GM04504 (cell line): Measurements from ENCODE around the gene PRR7.

Experiments used
- DNase-seq: peaks from one replicate; pipeline ENCODE4 v3.0.0-alpha.2; 2012; ENCODE audit warnings: low read depth

The PRR7 gene

DNA sequence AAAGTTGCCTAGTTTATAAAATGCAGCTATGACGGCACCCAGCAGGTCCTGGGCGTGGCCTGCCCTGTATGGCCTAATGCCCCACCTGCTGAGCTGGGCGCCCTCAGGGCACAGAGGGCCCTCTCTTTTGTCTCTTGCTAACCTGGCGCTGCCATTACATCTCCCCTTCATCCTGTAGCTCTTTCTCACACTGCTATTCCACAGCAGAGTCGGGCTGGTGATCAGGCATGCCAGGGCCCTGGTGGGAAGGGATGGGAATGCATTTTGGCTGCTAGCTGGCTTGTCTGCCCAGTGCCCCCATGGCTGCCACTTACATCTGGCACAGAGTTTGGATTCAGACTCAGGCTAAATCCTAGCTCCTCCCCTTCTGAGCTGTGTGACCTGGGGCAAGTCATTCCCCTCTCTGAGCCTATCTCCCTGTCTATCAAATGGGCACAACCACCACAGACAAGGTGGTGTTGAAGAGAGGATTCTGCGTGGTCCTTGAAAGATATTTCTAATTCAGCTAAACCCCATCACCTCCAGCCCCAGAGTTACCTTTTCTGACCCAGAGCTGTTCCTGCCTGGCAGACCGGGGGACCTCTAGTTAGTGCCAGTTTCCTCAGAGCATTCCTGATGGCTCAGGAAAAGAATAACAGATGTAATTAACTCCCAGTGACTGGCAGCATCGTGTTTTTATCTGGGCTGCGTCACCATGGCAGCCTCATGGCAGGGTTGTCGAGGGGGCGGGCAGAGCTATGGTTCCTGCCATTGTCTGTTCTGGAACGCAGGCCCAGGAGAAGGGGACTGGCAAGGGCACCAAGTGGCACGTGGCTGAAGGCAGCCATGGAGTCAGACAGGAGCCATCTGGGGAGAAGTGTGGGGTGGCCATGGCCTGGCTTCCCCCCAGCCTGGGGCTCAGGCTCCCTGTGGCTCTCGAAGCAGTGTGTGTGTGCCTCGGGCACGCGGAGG lies 6.3 kb downstream of the PRR7 start:
- DNase-seq, result no peak

DNA sequence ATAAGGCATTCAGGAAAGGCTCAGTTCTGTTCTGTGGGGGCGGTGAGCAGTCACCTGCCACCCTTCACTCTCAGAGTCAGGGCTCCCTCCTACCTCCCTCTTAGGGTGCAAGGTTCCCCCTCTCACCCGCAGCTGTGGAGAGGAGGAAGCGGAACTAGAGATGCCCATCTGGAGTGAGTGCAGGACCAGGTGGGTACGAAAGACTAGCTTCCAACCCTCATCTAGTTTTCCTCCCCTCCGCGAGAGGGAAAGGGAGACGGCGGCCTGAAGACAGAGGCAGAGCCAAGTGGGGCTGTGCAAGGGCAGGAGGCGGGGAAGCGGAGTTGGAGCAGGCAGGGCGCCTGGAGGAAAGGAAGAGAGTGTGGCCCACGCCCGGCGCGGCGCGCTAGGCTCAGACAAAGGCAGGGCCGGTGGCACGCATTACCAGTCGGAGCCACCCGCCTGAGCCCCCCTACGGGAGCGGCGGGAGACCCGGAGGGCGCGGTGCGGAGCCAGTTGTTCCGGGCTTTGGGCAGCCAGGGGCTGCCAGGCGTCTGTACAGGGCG lies 7.3 kb downstream of the PRR7 start:
- no peak for DNase-seq

DNA sequence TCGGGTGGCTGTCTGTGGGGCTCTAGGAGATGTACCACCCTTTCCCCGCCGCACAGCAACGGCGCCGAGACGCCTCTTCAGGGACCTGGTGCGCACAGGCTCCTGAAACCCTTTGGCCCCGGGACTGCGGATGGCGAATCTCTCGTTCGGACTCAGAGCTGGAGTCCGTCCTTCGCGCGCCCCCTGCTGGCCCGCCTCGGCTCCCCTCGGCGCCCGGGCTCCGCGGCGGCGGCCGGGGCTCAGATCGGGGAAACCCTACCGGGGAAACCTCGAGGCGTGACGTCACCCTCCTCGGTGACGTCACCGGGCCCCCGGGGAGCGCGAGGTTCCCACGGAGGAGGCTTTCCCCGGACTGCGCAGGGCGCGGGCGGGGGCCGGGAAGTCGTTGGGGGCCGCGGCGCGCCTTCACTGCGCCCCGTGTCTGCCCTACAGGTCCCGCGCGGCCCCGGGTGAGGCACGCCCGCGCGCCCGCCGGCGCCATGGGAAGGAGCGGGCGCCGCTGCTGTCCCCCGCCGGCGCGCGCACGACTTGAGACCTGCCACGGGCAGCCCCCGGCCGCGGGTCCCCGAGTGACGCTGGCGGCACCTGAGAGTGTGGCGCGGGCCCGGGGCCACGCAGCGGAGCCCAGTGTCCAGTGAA lies 7.9 kb downstream of the PRR7 start:
- peak; percentile 75 for DNase-seq

DNA sequence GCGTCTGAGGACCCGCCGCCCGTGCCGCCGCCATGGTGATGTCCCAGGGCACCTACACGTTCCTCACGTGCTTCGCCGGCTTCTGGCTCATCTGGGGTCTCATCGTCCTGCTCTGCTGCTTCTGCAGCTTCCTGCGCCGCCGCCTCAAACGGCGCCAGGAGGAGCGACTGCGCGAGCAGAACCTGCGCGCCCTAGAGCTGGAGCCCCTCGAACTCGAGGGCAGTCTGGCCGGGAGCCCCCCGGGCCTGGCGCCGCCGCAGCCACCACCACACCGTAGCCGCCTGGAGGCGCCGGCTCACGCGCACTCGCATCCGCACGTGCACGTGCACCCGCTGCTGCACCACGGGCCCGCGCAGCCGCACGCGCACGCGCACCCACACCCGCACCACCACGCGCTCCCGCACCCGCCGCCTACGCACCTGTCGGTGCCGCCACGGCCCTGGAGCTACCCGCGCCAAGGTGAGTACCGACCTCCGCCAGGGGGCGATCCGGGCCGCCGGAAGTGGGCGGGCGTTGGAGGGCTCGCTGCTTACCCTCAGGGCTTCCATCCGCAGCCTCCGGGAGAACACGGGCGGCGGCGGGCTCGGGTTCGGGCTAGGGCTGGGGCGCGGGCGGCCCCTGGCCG lies 8.5 kb downstream of the PRR7 start:
- no peak for DNase-seq

DNA sequence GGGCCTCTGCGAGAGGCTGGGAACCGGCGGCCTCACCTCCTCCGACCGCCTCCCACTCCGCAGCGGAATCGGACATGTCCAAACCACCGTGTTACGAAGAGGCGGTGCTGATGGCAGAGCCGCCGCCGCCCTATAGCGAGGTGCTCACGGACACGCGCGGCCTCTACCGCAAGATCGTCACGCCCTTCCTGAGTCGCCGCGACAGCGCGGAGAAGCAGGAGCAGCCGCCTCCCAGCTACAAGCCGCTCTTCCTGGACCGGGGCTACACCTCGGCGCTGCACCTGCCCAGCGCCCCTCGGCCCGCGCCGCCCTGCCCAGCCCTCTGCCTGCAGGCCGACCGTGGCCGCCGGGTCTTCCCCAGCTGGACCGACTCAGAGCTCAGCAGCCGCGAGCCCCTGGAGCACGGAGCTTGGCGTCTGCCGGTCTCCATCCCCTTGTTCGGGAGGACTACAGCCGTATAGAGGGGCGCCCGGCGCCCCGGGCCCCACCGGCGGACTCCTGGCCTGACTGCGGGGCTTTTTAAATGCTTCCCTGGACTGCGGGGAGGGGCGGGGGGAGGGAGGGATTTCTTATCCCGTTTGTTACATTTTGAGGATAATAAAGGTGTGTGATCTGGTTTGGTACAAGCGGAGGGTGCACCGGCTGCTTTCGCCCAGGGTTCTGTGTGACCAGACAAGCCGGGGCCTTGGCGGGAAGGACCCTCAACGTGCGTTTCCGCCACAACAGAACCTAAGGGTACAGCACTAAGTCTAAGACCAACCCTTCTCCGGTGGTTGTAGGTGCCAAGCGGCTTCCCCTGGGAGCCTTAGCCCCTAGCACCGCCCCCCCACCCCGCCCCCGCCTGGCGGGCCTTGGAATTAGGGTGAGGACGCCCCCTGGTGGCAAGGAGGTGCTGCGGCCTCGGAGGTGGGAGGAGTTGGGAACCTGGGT lies 9.3 kb downstream of the PRR7 start:
- peak; percentile 71 for DNase-seq

DNA sequence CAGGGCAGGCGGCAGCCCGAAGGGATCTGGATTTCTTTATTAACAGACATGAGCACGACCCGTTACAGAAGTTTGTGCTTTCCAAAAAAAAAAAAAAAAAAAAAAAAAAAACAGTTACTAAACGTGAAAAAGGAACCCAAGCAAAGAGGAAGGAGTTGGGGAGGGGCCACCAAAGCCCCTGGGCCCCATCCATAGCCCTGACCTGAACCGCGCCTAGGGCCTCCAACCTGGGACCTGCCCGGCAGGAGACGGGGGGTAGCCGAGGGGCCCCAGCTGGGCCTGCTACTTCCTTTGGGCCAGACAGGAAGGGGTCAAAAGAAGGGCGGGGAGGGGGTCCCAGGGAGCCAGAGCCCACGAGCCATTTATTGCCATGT lies 10.0 kb downstream of the PRR7 start:
- no peak for DNase-seq

DNA sequence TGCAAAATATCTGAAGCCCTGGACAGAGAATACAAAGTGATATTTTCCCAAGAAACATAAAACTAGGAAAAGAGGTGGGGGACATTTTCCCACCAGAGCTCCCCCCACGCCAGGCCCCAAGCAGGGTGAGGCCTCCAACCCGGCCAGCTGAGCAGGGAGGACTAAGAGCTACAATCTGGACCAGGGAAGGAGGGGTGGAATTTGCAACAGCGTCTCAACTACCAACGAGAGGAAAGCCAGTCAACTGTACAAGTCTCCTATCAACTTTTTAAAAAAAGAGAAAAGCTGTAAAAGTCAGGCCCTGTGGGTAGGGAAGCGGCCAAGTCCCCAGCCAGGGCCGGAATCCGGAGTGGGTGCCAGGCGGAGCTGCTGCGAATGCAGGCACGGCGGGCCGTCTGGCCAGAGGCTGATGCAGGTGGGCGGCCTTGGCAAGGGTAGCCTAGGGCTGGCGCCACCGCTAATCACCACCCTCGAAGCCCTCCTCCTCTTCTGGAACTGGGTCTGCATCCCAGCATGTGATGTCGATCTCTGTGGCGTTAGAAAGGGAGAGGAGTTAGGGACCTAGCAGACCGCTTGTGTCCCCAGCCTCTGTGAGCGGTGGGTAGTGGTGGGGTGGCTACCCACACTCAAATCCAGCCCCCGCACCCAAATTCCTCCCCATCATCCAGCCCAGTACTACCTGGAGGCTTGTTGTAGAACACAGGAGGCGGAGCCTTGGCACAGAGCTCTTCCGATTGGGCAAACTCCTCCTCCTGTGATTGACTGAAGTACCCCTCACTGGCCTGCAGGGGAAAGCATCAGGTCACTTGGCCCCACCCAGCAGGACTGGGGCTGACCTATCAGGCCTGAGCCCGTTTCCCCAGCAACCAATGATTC lies 10.6 kb downstream of the PRR7 start:
- DNase-seq, result peak; percentile 93

DNA sequence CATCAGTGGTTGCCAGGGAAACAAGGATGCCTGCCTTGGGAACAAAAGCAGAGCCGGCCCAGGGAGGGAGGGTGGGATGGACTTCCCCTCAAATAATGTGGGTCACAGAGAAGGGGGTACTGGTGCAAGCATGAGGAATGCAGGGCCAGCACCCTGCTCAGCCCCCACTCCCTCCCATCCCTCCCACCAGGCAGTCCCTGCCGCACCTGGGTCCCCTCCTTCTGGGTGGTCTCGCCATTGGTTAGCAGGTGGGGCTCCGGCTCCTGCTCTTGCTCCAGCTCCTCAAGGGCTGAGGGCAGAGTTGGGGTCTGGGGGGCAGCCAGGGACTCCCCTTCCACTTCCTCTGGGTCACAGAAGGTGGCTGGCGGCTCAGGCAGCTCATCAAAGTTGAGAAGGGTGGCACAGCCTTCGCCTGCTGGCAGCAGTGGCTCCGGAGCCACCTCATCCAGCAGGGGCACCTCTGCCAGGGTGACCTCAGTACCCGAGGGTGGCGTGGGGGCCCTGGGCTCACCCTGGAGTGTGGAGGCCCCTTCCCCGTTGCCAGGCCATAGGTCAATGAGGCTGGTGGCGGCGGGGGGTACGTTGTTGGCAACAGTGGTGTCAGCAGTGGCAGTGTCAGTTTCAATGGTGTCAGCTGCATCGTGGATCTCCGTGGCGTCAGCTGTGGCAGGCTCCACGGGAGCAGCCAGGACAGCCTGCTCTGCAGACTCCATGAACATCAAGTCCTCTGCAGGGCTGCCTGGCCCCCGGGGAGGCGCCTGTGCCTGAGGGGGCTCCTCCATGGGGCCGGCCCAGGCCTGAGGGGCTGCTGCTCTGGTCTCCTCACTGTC lies 11.5 kb downstream of the PRR7 start:
- DNase-seq, result no peak

DNA sequence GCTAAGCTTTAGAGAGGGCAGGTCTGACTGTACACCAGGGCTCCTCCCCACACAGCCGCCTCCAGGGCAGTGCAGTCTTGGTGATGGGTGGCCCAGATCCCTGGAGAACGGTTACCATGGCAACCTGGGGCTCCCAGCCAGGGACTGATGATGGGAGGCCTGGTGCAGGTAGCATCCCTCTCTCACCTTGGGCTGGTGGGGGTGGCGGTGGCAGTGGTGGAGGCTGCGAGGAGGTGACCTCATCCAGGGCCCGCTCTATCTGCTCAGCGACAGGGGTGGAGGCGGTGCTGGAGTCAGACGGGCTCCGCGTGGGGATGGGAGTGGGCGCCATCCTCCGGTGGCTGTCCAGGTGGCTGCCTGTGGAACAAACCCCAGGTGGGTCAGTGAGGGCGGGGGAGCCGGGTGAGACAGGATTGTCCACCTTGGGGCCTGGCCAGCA lies 12.3 kb downstream of the PRR7 start:
- DNase-seq, result no peak

DNA sequence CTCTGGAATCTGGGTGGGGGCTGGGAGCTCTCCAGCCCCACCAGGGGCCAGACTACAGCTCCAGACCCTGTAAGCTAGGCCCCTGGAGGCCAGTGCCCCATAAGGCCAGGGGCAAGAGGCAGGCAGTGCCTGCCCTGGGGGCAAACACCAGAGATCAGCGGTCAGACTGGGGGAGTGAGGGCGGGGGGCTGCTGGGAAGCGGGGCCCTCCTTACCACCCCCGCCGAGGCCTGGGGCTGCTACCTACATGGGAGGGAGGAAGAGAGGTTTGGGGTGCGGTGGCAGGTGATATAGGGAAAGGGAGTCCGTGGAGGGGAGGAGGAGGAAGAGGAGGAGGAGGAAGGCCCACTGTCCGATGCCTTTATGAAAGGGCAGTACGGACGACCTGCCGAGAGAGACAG lies 12.7 kb downstream of the PRR7 start:
- DNase-seq, result no peak

DNA sequence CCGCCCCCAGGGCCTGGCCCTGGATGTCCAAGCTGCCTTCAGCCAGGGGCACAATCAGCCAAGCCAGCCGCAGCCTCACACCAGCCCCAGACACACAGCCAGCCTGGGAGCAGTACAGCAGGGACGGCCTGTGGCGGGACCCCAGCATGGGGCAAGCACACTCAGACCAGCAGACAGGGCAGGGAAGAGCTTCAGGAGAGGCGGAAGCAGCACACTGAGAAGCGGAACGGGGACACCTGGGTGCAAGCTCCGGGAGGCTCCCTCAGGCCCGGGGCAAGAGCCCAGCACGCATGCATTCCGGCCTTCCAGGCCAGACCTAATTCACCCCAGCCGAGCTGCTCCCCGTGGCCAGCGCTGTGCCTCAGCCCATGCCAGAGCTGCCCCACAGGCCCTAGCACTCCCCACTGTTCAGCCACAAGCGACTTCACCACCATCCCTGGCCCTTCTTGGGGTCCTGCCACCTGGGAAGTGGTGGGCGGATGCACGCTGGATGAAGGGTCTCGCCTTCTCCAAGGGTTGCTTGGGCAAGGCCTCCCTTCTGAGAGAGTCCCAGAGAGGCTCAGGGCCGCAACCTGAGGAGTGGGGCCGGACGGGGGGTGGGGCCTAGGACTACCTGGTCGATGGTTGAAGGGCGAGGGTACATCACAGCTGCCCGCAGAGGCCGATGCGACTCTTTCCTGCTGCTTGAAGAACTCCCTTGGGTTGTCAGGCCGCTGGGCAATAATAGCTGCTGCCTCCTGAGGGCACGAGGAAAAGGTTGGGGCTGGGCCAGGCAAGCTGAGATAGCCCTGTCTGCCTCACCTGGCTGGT lies 13.4 kb downstream of the PRR7 start:
- DNase-seq, result no peak

DNA sequence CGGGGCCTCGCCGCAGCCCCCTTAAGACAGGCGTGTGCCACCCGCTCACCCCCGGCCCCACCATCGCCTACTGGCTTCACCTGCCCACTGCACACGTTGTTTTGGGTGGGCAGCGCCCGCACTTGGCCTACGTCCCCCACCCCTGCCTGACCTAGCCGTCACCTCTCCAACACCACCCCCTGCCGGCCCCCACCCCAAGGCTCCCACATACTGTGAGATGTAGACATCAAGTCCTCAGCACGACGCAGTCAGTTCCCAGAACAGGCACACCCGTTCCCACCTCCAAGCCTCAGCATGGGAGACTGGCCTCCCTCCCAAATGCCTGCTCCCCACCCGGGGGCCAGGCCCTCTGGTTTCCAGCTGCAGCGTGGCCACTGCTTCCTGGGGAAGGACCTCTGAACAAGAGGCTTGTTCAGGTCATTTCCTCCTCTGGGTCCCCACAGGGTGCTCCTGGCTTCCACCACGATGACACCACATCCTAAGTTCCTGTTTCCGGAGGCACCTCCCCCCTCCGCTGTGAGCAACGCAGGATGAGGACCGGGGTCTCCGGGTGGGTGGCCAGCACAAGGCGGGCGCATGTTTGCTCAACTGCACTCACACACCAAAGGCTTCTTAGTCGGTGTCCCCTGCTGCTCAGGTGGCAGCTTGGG lies 15.5 kb downstream of the PRR7 start:
- DNase-seq, result no peak

DNA sequence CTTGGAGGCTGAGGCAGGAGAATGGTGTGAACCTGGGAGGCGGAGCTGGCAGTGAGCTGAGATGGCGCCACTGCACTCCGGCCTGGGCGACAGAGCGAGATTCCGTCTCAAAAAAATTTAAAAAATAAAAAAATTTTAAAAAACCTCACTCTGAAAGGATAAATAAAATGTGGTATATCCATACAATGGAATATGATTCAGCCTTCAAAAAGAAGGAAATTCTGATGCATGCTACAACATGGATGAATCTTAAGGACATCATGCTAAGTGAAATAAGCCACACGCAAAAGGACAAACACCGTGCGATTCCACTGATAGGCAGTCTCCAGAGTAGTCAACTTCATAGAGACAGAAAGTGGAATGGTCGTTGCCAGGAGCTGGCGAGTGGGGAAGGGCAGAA lies 18.4 kb downstream of the PRR7 start:
- DNase-seq, result no peak

DNA sequence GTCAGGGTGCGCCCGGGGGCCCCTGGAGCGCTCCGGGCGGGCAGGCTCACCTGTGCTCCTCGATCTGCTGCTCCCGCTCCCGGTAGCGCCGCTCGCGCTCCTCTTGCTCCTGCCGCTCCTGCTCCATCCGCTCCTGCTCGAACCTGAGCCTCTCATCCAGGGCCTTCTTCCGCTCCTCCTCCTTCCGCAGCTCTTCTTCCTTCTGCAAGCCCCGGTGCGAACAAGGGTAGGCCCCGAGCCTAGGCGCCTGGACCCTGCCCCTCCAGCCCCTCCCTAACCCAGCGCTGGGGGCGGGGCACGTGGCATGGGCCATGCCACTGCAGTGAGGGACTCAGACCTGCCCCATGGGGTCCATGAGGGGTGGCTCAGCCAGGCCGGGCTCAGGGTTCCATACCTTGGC lies 20.2 kb downstream of the PRR7 start:
- no peak for DNase-seq

DNA sequence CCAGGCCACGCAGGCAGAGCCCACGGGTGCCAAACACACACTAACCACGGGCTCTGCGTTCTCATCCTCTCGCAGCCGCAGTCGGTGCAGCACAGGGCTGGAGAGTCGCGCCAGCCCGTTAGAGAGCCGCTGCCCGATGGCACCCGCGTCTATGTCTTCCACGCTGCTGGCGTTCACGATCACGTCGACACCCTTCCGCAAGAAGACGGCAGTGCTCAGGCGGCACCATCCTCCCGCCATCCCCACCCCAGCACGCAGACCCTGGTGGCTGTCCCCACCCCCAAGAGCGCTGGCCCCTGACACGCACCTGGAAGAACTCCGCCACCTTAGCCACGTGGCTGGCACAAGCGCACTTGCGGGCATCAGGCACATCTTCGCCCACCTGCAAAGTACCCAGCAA lies 20.8 kb downstream of the PRR7 start:
- no peak for DNase-seq

DNA sequence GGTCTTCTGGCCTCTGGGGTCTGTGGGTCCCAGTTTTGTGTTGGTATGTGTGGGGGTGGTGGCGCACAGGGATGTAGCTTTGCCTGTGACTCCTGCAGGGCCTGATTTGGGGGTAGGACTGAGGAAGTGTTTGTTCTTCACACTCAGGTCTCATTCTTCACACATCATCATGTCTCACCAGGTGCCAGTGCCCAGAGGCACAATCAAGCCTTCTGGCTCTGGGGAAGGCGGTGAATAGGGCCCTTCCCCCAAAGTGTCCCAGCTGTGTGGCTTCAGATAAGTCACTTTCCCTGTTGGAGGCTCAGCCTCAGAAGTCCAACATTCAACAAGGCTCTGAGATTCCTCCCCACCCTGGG lies 21.7 kb downstream of the PRR7 start:
- no peak for DNase-seq

DNA sequence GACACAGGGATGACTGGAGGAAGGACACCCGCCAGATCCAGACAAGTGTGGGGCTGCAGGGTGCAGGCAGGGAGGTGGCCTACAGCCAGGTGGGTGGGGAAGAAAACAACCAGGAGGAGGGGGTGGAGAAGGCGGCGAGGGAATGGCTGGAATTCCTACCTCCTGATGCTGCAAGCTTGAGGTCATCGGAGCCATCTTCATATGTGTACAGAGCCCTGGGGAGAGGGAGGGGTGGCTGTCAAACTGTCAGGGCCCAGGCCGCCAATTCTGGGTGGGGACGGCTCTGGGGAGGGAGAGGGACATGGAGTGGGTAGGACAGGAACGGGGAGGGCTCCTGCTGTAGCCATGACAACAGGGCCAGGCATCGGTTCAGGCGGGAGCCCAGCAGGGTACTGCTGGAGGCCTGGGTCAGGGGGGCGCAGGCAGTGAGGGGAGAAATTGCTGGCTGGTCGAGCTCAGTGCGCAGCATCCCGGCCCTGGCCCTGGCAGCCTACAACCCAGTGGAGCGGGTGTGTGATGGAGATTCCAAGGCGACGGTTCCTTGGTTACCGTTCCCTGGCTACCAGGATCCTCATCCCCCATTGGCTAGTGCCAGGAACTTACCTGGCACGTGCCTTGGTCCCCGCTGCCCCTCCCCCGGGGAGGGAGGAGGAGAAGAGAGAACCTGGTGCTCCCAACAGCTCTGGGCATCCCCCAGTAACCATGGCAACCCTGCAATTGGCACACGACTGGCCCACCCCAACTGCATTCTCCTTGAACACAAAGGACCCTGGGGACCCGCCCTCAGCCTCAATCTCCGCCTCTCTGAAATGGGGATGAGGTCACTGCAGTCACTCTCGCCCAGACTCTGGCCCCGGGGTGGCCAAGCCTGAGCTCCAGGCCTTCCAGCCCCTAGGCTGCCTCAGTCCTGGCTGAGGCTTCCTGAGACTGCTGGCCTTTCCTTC lies 22.3 kb downstream of the PRR7 start:
- DNase-seq, result no peak
